C4-2B (cell line): ENCODE measurements around the gene FOXRED2.
A peak's percentile ranks its signal among the peaks of the same experiment; 100 is the strongest.

Source experiments
- H3K27ac ChIP-seq: fragments of 450-650 bp; 2 replicates; pipeline ENCODE4 v1.5.1; 2017
- ZFX ChIP-seq: fragments of 450-650 bp; IDR thresholded peaks from 2 replicates; pipeline ENCODE4 v1.6.1; 2017
- TF ChIP-seq, protein P1 (sequence below): fragments of 450-650 bp; conservative IDR thresholded peaks from 2 replicates; pipeline ENCODE4 v1.5.1; 2017; ENCODE audit warnings: mild to moderate bottlenecking

The FOXRED2 gene

DNA sequence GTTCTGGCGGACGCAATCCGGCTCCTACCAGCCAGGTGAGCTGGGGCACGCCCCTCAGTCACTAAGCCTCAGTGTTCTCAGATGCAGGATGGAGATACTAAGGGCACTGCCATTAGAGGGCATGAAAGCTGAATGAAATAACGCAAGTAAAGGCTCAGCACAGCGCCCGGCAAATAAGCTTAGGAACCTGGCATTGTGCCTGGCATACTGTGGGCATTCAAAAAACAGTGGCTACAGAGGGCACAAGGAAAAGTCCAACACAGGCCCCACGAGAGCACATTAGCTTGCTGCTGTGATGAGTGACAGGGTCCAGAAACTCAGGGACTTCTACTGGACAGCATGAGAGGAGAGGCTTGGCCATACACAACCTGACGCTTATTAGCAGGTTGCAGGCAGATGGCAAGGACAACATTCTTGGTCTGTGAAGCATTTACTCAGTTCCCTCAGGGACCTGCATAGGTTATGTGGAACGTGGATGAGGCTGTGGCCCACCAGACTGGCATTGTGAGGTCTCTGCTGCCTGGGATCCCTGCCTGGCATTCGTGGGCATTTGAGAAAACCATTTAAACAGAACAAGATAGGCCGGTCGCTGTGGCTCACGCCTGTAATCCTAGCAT lies 37.6 kb downstream of the FOXRED2 start:
- H3K27ac ChIP-seq: no peak overlapping the region; the same call in 1 of the 2 replicates
- TF ChIP-seq, protein P1, sequence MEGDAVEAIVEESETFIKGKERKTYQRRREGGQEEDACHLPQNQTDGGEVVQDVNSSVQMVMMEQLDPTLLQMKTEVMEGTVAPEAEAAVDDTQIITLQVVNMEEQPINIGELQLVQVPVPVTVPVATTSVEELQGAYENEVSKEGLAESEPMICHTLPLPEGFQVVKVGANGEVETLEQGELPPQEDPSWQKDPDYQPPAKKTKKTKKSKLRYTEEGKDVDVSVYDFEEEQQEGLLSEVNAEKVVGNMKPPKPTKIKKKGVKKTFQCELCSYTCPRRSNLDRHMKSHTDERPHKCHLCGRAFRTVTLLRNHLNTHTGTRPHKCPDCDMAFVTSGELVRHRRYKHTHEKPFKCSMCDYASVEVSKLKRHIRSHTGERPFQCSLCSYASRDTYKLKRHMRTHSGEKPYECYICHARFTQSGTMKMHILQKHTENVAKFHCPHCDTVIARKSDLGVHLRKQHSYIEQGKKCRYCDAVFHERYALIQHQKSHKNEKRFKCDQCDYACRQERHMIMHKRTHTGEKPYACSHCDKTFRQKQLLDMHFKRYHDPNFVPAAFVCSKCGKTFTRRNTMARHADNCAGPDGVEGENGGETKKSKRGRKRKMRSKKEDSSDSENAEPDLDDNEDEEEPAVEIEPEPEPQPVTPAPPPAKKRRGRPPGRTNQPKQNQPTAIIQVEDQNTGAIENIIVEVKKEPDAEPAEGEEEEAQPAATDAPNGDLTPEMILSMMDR: no peak
- TF ChIP-seq ZFX: no peak

DNA sequence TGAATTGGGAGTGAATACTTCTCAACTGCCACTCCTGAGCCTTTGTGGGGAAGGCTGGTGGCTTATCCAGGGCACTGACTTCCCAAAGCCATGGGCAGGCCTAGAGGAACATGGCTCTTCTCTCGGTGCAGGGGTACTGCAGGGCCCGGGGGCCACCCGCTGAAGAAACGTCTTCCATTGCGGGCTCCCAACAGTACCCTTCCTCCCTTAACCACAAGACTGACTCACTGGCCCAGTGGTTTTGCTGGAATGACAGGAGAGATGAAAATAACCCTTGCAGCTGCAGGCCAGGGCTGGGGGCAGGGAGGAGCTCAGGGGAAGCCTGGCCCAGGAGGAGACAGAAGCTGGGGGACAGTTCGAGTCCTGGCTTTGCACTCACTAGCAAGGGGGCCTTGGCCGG lies 38.9 kb downstream of the FOXRED2 start:
- TF ChIP-seq, protein P1: no peak
- TF ChIP-seq ZFX: no peak
- H3K27ac ChIP-seq: no peak overlapping the region

DNA sequence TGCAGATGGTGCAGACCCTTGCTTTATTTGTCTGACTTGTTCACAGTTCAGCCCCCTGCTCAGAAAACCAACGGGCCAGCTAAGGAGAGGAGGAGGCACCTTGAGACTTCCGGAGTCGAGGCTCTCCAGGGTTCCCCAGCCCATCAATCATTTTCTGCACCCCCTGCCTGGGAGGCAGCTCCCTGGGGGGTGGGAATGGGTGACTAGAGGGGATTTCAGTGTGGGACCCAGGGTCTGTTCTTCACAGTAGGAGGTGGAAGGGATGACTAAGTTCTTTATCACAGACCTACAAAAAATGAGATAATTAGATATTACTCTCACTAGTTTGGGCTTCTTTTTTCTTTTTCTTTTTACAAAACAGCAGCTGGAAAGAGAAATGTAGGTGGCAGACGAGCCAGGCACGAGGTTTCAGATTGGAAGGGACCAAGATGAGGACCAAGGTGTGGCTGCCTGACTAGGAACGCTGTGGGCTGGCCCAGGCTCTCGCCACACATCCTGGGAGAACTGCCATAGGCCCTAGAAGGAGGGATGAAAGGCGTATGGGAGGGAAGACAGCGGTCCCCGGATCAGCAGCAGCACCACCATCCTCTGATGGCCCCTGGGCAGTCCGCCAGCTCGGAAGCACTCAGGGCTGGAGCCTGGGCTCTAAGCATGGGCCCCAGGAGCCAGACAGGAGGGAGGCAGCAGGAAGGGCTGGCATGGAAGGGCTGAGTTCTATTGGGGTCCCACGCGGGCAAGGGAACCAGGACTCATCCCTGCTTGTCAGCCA lies 39.6 kb downstream of the FOXRED2 start:
- H3K27ac ChIP-seq: no peak overlapping the region
- TF ChIP-seq, protein P1: no peak
- TF ChIP-seq ZFX: no peak

DNA sequence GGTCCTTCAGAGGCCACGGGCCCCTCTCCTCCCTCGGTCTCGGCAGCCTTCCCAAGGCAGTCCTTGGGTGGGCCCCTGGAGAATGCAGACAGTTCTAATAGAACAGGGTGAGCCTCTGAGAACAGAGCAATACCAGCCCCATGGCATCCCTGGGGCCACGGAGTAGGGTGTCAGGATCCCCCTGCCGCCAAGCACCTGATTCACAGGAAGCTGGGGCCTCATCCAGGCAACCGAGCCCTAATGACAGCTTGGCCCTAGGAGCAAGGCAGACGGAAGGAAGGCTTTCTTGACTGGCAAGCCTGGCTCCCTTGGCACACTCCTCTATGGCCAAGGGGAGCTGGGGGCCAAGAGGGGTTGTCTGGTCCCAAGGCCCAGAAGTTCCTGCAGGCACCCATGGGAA lies 40.6 kb downstream of the FOXRED2 start:
- TF ChIP-seq, protein P1: no peak
- no peak for TF ChIP-seq ZFX
- H3K27ac ChIP-seq: peak overlapping the region; percentile 70

DNA sequence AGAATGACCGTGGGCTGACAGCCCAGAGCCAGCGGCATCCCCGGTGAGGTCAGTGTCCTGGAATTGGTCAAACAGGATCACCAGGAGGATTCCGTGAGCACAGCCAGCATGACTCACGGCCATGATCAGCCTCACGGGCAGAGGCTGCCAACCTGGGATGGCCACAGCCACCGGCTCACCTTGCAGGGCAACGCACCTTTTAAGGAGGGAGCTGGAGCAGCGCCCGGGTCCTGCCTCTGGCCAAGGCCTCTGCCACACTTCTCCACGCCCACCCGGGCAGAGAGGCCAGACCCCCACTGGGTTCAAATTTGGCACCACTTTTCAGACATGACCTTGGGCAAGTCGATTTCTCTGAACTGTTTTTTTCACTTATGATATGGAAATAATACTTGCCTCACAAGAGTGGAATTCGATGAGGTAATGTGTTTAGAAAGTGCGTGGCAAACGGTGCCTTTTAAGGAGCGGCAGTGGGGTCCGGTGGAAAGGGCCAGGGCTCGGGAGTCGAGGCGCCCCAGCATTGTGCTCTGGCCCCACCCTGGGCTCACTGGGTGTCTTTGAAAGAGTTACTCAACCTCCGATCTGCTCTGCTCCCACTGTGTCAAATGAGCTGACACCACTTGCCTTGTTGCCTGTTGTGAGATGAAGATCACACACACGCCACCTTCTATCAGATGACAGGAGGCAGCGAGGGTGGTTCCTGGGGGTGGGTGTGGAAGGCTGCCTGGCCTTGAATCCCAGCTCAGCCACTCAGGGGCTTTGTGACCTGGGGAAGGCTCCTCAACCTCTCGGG lies 41.4 kb downstream of the FOXRED2 start:
- no peak for TF ChIP-seq ZFX
- TF ChIP-seq, protein P1: no peak
- H3K27ac ChIP-seq: peak overlapping the region; percentile 70

DNA sequence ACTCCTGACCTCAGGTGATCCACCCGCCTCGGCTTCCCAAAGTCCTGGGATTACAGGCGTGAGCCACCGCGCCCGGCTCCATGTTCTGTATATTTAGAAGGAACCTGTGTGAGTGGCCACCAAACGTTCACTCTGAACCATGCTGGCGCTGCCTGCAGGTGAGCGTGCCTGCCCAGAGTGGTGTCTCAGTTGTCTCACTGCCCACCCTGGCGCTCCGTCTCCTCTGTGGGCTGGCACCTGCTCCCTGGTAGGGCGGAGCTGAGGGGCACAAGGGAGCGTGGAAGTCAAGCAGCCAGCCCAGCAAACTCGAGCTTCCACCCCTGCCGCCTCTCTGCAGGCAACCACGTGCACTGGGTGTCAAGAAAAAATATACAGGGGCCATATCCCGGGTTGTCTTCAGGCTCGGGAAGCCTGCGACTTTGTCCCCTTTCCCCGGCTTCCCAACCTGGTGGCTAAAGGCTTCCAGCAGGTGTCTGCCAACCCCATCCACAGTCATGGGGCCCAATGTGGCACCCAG lies 42.1 kb downstream of the FOXRED2 start:
- no peak for TF ChIP-seq ZFX
- TF ChIP-seq, protein P1: no peak
- H3K27ac ChIP-seq: peak overlapping the region; percentile 70
